GM19395 (cell line): ENCODE results near the gene DLL1.

Source experiments
- ATAC-seq: cut with Tn5 transposase; IDR thresholded peaks from one replicate; pipeline ENCODE4 v1.9.1; 2021; ENCODE audit warnings: mild to moderate bottlenecking, moderate library complexity; ENCODE audit not compliant: unreplicated experiment

Gene DLL1

DNA sequence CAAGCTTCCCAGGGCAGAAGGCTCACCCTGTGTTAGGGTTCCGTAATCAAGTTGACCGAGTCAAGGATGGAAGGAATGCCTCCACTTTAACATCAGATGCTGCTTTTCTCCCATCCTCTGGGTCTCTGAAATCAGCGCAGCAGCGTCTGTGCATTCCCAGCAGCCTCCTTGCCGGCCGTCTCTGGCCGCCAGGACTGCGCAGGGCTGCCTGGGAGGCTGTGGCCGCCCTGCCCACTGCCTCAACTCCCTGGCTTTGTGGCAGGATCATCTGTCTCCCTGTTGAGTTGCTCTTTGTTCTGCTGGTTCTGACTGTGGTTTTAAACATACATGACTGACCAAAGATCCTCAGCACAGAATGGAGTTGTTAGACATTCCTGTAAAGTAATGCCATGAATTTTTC, 56.5 kb downstream of the DLL1 start:
- ATAC-seq = no peak

DNA sequence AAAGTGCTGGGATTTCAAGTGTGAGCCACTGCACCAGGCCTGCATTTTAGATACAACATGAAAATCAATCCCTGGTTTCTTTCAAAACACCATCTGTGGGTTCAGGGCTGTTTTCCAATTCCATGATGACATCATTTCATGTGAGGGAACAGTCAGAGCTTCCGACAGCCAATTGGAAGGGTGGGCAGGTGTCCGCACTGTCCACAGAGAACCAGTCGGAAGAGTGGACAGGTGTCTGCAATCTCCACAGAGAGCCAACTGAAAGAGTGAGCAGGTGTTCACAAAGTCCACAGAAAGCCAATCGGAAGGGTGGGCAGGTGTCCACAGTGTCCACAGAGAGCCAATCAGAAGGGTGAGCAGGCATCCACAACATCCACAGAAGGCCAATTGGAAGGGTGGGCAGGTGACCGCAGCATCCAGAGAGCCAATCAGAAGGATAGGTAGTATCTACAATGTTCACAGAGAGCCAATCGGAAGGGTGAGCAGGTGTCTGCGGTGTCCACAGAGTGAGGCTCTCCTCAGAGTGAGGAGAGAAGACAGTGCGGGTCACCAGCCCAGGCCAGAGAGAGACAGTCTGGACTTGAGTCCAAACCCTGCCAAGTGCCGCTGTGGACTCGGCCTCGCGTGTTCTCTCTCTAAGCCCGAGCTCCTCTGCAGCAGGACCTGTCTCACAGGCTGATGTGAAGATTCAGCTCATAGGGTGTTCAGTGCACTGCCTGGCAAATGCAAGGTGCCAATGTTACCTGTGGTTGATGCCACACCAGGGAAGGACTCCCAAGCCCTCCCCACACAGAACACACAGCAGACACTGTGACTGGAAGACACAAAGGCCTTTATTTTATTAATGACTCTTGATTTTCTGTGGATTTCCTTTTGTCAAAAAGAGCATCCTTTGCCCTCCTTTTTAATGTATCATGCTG, 57.3 kb downstream of the DLL1 start:
- no peak for ATAC-seq
